Activated CD4-positive, alpha-beta T cell treated with anti-CD3 and anti-CD28 coated beads, Interleukin-2, amount 50 U/mL, for 1 hour (primary cell): ENCODE measurements around the gene C11orf98.
"Not testable (repeated sequence)": the region's sequence is repeated elsewhere in the genome, so short reads cannot be mapped to it uniquely, and the experiment has no call there.

Experiments
- DNase-seq: peaks from one replicate; pipeline ENCODE4 v3.0.0-alpha.2; 2020

Gene C11orf98

DNA sequence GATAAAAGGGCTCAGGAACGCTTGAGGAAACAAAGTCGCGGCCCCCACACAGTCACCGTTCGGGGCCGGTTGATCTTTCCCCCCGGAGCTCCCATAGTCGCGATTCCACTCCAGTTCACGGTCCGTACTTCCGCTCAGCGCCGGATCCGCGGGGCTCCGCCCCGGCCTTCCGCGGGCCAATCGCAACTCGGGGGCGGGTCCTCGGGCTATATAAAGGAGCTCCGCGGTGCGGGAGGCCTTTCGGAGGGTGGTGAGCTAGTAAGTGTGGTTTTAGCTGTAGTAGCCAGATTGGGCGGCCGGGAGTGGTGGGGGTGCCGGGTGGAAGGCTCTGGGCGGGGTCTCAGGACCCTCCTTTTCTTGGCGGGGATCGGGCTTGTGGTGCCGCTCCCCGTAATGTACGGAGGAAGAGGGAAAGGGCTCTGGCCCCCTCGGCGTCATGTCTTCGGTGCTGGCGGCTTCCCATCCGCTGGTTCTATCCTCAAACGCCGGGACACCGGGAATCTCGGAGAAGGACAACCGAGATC is at the start of gene C11orf98, which contains the start of gene CSKMT:
C11orf98 (minus strand) TSS at position 136 of the 524 bp plus-strand sequence; CDS start at position 95, 41 bp downstream.
CSKMT (plus strand) TSS at position 238 of the 524 bp plus-strand sequence. CDS start 568 bp downstream, outside the sequence.
- peak; percentile 95 for DNase-seq

- DNase-seq = no peak
Measured at GRCh38 chr11:62713343-62713742, 48.3 kb upstream of the C11orf98 start.

DNA sequence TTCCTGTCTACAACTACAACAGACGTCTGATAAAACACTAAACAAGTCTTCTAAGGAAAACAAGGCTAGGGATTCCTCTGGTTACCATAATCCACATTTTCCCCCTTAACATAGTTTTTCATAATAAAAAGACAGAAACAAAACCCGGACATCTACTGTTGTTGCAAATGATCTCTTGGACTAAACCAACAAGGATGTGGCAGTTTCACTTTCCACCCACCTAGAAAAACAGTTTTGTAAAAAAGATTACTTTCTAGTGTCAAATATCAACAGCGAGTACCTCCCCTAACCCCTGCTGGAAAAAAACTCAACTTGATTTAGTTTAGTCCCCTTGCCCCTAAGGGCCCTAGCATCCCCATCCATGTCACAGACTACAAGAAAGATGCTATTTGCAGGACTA is 47.9 kb upstream of the C11orf98 start:
- DNase-seq = no peak

DNA sequence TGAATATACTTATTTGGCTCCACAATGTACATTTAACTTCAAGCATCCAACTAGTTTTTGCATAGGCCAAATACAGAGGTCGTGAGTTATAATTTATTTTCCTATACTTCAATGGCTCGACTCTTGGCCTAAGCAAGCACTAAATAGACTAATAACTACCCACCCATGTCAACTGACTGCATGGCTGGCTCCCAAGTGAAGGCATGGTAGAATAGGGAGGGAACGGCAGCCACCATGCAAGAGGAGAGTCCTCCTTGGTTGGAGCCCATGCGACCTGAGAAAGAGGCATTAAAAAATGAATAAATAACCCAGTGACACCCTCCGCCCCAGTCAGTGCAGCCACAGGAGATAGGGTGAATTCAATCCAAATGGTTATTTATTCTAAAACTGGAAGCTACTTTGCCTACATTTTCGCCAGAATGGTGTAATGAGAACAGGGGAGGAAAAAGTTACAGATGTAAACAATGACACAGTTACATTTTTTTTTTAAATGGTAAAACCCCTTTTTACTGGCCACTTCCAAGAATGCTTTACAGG is 47.3 kb upstream of the C11orf98 start:
- no peak for DNase-seq

GRCh38 chr11:62710001-62710345 is 45.0 kb upstream of the C11orf98 start:
- peak; percentile 21 for DNase-seq

DNA sequence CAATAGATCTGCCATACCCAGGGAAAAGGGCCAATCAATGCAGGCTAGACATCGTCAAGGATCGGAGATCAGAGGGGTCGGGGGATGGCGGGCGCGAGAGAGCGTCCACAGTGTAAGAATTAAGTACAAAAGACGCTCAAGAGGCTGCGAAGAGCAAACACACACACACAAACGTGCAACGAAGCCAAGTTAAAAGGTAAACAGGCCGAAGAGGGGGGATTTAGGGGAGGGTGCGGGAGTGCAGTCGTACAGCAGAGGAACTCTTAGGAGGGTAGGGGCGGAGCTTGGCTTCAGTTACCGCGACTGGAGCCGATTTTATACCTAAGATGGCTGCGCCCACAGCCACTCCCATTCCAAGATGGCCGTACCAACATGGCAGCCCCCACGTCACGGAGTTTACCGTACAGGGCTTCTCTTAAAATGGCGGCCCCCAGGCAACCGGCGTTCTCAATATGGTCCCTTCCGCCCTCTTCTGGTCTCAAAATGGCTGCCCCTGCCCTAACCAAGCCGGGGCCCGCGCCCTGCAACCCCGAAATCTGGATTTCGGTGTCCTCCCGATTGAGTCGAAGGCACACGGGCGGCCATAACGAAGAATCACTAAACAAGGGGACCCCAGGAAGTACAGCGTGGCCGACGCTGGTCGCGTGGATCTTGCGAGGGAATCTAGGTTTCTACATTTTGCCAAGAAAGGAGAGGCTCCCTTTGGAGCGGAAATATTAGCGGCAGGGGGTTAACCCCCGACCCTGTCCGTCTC is 44.4 kb upstream of the C11orf98 start:
- DNase-seq = peak; percentile 96

DNA sequence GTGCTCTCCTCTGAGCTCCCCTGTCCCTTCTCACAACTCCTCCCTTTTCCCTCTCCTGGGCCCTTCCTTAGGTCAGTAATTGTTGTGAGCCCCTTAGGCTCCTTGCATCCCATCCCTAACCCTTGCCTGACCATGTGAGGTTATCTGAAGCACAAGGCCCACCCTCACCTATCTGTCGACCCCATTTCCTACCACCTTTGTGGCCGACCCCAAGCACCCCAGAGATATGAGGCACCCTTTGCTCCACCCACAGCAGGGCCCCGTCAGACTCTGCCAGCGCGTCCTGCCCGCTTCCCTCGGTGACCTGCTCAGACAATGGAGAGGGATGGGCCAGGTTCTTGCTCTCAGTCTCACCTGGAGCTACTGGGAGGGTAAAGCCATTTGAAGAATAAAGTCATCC is 43.8 kb upstream of the C11orf98 start:
- DNase-seq = peak; percentile 44

DNA sequence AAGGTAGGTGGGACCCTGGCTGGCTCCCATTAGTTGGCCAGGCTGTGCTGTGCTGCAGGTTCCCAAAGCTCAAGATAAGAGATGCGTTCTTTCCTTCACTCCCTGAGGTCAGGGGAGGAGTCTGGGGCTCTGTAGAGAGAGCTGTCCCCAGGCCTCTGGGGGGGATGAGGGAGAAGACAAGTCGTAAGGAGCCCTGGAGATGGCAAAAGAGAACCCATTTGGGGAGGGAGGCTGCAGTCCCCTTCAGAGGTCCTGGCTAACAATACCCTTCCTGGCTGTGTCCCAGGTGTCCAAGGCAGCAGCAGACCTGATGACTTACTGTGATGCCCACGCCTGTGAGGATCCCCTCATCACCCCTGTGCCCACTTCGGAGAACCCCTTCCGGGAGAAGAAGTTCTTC is 43.4 kb upstream of the C11orf98 start:
- DNase-seq = no peak

- no peak for DNase-seq
Measured at GRCh38 chr11:62707277-62707861, 42.4 kb upstream of the C11orf98 start, which contains the start of the genes BSCL2 and GNG3. BSCL2 (minus strand) TSS chr11:62707424; CDS start chr11:62707195, 229 bp downstream. GNG3 (plus strand) TSS chr11:62707676; CDS start chr11:62708296, 620 bp downstream.

DNA sequence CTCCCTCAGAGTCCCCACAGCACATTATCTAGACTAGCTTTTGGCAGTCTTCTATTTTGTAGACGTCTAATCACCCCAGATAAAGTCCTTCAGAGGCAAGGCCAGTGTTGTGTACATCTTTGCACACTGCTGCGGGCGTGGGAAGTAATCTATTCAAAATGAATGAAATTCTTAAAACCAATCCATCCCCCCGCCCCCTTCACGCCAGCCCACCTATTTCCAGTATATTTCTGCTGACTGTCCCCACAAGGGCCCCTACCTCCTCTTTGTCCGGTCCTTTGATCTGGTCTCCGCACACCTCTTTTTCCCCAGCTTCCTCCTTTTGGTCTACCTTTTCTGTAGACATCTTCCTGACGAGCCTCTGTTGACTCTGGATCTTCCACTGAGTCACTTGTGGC is 41.8 kb upstream of the C11orf98 start:
- DNase-seq = no peak

DNA sequence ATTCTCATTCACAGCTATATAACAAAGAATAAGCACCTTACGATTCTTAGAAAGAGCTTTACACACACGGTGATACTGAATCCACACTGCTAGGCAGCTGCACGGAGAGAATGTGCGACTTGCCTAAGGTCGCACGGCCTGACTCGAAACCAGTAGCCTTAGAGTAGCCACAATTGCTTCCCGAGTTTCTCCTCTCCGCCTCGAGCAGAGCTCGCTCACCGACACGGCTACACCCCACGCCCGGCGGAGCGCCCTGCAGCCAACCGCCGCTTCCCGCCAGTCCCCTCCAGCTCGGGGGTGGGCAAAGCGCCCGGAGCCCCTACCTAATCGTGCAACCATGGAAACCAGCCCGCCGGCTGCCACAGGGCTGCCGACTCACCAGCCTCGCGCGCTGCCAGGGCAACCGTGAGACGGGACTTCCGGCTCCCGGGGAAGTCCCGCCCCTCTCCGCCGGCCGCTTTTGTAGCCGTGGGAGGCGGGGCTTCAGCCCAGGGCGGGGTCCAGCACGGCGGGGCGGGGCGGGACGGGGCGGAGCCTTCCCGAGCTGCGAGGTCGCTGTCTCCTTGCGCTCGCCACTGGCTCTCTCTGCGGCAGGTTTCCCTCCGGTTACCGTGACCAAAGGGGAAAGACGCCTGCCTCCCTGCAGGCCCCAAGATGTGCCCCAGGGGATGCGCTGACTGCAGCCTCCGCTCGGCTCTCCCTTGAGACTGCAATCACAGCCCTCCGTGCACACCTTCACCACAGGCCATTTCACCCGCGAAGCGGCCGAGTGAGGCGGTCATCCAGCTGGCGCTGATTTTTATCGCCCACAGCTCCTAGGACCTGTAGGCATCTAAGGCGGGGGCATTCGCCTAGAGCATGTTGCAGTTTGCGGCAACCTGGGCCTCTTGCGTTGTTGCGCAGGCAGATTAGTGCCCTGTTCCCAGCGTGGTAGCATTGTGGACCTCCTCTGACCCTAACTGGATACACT is 41.2 kb upstream of the C11orf98 start:
- peak; percentile 95 for DNase-seq

- DNase-seq = no peak
Measured at GRCh38 chr11:62705413-62705812, 40.4 kb upstream of the C11orf98 start.

DNA sequence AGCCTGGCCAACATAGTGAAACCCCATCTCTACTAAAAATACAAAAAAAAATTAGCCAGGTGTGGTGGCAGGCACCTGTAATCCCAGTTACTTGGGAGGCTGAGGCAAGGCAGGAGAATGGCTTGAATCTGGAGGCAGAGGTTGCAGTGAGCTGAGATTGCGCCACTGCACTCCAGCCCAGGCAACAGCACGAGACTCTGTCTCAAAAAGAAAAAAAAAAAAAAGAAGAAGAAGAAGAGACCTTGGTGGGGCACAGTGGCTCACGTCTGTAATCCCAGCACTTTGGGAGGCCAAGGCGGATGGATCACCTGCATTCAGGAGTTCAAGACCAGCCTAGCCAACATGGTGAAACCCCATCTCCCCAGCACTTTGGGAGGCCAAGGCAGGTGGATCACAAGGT is 38.9 kb upstream of the C11orf98 start:
- DNase-seq = not testable (repeated sequence)

DNA sequence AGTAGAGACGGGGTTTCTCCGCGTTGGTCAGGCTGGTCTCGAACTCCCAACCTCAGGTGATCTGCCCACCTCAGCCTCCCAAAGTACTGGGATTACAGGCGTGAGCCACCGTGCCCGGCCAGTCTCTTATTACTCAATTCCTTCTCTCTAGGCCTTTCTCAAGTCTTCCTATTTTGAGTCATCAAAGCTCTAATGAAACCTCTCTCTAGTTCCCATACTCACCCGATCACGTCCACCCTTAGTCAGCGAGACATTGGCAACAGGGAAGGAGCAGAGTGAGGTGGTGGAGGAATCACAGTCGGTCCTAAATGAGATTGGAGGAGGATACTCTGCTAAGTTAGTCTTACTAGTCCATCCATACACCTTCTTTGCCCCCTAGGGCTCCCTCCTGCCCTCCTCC is 37.2 kb upstream of the C11orf98 start:
- no peak for DNase-seq

DNA sequence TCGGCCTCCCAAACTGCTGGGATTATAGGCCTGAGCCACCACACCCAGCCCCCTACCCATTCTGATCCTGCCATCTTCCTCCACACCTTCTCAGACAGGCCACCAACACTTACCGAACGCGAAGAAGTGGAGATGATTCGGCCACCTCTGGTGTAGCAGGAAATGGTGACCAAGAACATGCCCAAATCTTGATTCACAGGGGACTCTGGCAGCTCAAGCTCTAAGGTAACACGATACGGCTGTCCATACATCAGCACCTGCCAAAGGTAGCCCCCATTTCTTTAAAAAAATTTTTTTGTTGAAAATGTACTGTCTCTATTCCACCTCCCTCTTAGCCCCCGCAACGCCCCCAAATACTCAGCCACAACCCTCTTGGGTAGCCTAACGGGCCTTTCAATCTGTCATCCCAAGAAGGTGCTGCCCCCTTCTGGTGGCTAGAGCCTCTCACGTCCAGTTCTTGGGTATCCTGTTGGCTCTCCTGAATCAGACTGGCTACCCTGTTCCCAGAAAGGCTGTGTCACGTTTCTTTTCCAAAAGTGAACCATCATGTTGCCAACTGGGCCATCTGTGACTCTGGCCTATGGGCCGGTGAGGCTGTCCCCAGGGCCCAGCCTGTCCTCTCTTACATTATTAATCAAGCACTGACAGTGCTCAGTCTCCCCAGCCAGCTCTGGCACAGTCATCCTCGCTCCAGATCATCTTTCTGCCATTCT is 29.6 kb upstream of the C11orf98 start:
- DNase-seq = peak; percentile 78

DNA sequence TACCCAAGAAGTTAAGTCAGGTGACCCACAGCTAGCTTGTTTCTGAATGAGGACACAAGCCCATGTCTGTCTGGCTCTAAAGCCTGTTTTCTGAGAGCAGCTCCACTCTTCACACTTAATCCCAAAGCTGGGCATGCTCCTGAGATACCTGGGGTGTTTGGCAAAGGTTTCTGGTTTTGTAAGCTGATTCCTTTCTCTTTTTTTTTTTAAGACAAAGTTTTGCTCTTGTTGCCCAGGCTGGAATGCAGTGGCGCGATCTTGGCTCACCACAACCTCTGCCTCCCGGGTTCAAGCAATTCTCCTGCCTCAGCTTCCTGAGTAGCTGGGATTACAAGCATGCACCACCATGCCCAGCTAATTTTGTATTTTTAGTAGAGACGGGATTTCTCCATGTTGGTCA is 28.6 kb upstream of the C11orf98 start:
- not testable (repeated sequence) for DNase-seq

DNA sequence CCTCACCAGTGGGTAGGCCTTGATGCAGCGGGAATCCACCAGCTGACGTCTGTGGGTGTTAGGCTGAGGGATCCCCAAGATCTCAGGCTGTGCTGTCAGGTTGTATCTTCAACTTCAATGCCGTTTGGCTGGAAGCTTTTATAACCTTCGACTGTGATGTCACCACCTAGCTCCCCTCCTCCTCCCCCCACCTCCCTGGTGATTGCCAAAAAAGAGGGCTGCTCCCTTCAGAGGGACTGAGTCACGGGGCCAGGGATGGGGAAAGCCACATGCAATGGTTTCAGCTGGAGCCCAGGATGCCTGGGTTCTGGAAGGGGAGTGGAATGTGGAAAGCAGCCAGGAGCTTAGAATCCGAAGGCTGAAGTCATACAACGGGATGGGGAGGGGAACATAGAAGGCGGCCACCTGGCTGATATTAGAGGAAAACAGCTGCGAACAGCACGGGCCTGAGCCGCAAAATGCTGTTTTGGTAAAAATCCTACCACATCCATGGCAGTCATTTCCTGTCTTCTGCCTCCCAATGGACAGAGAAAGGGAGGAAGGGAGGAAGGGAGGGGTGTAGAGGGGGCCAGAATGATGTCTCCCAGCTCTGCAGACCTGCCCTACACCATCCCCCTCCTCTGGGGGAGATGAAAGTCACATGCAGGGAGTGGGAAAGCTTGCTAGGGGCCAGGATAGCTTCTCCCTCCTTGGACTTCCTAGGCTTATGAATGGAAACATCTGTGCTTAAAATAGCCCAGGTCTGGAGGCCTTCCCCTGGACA is 24.6 kb upstream of the C11orf98 start, which contains the start of gene LRRN4CL:
LRRN4CL (minus strand) TSS at position 110 of the 763 bp plus-strand sequence. CDS start 1,022 bp downstream, outside the sequence.
- DNase-seq = no peak

DNA sequence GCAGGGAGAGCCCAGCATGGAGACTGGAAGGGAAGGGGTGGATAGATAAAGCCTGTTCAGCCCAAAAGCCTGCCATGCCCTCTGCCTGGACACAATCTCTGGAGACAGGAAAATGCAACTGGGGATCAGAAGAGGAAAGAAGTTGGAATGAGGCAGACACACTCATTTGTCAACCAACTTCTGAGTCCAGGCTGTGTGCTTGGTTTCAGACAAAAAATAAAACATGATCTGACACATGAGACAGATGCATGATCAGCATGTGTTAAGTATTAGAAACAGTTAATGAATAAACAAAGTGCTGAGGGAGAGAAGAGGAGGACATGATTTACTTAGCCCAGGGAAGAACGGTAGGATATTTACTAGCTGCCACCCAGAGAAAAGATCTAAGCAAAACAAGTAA is 23.5 kb upstream of the C11orf98 start:
- DNase-seq = no peak

- no peak for DNase-seq
Measured at GRCh38 chr11:62687508-62688396, 22.7 kb upstream of the C11orf98 start.

DNA sequence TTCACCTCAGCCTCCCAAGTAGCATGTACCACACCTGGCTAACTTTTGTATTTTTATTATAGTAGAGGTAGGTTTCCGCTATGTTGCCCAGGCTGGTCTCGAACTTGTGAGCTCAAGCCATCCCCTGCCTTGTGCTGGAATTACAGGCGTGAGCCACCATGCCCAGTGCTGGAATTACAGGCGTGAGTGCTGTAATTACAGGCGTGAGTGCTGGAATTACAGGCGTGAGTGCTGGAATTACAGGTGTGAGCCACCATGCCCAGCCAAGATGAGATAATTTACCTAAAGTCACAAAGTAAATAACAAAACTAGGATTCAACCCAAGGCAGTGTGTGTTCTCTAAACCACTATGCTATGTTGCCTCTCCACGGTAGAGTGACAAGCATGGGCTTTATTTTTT is 17.5 kb upstream of the C11orf98 start:
- no peak for DNase-seq
